Hepatocyte (in vitro differentiated cells): ENCODE data around the gene ZNF750. TPM values are rescaled to one million over a fixed set of nuclear protein-coding genes. Genes with fewer than 3 reads are reported as not detected.

Experiments used
- DNase-seq: peaks from one replicate; pipeline ENCODE4 v3.0.0-alpha.2; 2016; ENCODE audit warnings: low spot score
- H2AFZ ChIP-seq: fragments of 200-600 bp; sonication (generic); 2 replicates; pipeline ENCODE4 v1.6.0; 2016; ENCODE audit warnings: antibody characterized with exemption, mild to moderate bottlenecking
- H3K27ac ChIP-seq: fragments of 200-600 bp; sonication (generic); 2 replicates; pipeline ENCODE4 v1.5.1; 2016; ENCODE audit warnings: mild to moderate bottlenecking
- H3K27me3 ChIP-seq: fragments of 200-600 bp; sonication (generic); 2 replicates; pipeline ENCODE4 v1.6.1; 2016
- H3K36me3 ChIP-seq: fragments of 200-600 bp; sonication (generic); replicated peaks from 2 replicates; pipeline ENCODE4 v1.5.1; 2016; ENCODE audit warnings: low read depth; ENCODE audit not compliant: insufficient read depth
- H3K4me1 ChIP-seq: fragments of 200-600 bp; sonication (generic); 2 replicates; pipeline ENCODE4 v1.5.1; 2016; ENCODE audit warnings: mild to moderate bottlenecking, moderate library complexity; ENCODE audit not compliant: insufficient read depth
- H3K4me2 ChIP-seq: fragments of 200-600 bp; sonication (generic); 2 replicates; pipeline ENCODE4 v1.6.0; 2016
- H3K4me3 ChIP-seq: fragments of 200-600 bp; sonication (generic); 2 replicates; pipeline ENCODE4 v1.5.1; 2016; ENCODE audit warnings: mild to moderate bottlenecking
- H3K79me2 ChIP-seq: fragments of 200-600 bp; sonication (generic); 2 replicates; pipeline ENCODE4 v1.6.0; 2017; ENCODE audit warnings: mild to moderate bottlenecking
- H3K9me2 ChIP-seq: fragments of 200-600 bp; sonication (generic); replicated peaks from 2 replicates; pipeline ENCODE4 v1.6.0; 2017; ENCODE audit warnings: mild to moderate bottlenecking; ENCODE audit not compliant: insufficient read depth
- H3K9me3 ChIP-seq: fragments of 200-600 bp; sonication (generic); 2 replicates; pipeline ENCODE4 v1.5.1; 2016; ENCODE audit warnings: low read depth, mild to moderate bottlenecking
- H4K20me1 ChIP-seq: fragments of 200-600 bp; sonication (generic); 2 replicates; pipeline ENCODE4 v1.6.0; 2016; ENCODE audit warnings: mild to moderate bottlenecking; ENCODE audit not compliant: insufficient read depth, poor library complexity, severe bottlenecking
- EZH2 ChIP-seq: fragments of 200-600 bp; sonication (generic); IDR thresholded peaks from 2 replicates; pipeline ENCODE4 v1.6.1; 2016; ENCODE audit warnings: antibody characterized with exemption, mild to moderate bottlenecking, borderline replicate concordance
- EZH2phosphoT487 ChIP-seq: fragments of 200-600 bp; sonication (generic); IDR thresholded peaks from one replicate; pipeline ENCODE4 v1.6.1; 2018; ENCODE audit warnings: antibody characterized with exemption, mild to moderate bottlenecking, low read depth, moderate library complexity; ENCODE audit not compliant: unreplicated experiment, severe bottlenecking
- WGBS: methylation state at CpG from one replicate; pipeline ENCODE4 v1.1.6; 2016; ENCODE audit warnings: low lambda C conversion rate; ENCODE audit errors: missing lambda C conversion rate; 5-methylcytosine and 5-hydroxymethylcytosine counted together
- polyA plus RNA-seq: library from polyadenylated mRNA; unstranded; fragments of >200 nt; fragmentation: Nextera tagmentation; extraction: Ambion mirVana; gene quantifications from 2 replicates; pipeline ENCODE4 v1.2.1, GENCODE V29; 2016
- total RNA-seq: library from RNA; depleted of rRNA; stranded (reverse); fragments of >200 nt; gene quantifications from 2 replicates; pipeline ENCODE4 v1.2.3, GENCODE V29; 2014
- TF ChIP-seq, protein P1 (sequence below): fragments of 200-600 bp; sonication (generic); IDR thresholded peaks from 2 replicates; pipeline ENCODE4 v1.5.1; 2016; ENCODE audit warnings: antibody characterized with exemption, mild to moderate bottlenecking; ENCODE audit not compliant: poor library complexity

The ZNF750 gene
- total and polyA plus RNA-seq, 2 experiments from 2014 or later: 0.27 to 2.1 TPM

DNA sequence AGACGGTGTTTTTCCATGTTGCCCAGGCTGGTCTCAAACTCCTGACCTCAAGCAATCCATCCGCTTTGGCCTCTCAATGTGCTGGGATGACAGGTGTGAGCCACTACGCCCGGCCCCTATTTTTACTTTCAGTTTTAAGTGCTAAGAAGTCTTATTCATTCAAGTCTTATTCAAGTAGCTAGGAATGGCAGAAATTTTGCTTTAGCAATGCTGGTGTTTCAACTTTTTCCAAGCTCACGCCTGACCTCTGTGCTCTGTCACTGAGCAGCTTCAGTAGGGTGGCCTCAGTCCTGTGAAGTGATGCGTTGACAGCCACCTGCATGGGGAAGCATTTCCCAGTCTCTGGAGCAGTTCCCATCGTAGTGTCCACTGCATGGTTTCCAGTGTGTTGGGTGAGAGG lies 12.9 kb downstream of the ZNF750 start:
- no peak for DNase-seq
- H3K4me3 ChIP-seq: no peak overlapping the region
- no peaks in the 10 kb centered on the region for H3K36me3 ChIP-seq
- H3K4me1 ChIP-seq: no peaks in the 10 kb centered on the region
- no peak overlapping the region for H2AFZ ChIP-seq
- no peaks in the 10 kb centered on the region for H4K20me1 ChIP-seq
- H3K9me3 ChIP-seq: no peaks in the 10 kb centered on the region
- H3K9me2 ChIP-seq: no peaks in the 10 kb centered on the region
- H3K4me2 ChIP-seq: no peak overlapping the region
- no peak overlapping the region for H3K27ac ChIP-seq
- TF ChIP-seq EZH2 (no peak), EZH2phosphoT487 (no peak)
- TF ChIP-seq, protein P1, sequence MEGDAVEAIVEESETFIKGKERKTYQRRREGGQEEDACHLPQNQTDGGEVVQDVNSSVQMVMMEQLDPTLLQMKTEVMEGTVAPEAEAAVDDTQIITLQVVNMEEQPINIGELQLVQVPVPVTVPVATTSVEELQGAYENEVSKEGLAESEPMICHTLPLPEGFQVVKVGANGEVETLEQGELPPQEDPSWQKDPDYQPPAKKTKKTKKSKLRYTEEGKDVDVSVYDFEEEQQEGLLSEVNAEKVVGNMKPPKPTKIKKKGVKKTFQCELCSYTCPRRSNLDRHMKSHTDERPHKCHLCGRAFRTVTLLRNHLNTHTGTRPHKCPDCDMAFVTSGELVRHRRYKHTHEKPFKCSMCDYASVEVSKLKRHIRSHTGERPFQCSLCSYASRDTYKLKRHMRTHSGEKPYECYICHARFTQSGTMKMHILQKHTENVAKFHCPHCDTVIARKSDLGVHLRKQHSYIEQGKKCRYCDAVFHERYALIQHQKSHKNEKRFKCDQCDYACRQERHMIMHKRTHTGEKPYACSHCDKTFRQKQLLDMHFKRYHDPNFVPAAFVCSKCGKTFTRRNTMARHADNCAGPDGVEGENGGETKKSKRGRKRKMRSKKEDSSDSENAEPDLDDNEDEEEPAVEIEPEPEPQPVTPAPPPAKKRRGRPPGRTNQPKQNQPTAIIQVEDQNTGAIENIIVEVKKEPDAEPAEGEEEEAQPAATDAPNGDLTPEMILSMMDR: no peak
- WGBS: 92% methylated on average over 7 of the region's 7 CpGs
- no peaks in the 10 kb centered on the region for H3K79me2 ChIP-seq
- no peaks in the 10 kb centered on the region for H3K27me3 ChIP-seq

- Histone ChIP-seq H3K79me2 (no peaks in the 10 kb centered on the region), H4K20me1 (no peaks in the 10 kb centered on the region), H3K27ac (no peak overlapping the region), H3K36me3 (no peaks in the 10 kb centered on the region), H3K9me2 (no peaks in the 10 kb centered on the region), H3K4me2 (no peak overlapping the region), H3K27me3 (no peaks in the 10 kb centered on the region), H3K4me3 (no peak overlapping the region), H3K9me3 (no peaks in the 10 kb centered on the region), H3K4me1 (no peaks in the 10 kb centered on the region), H2AFZ (no peak overlapping the region)
- TF ChIP-seq EZH2: no peak
- TF ChIP-seq EZH2phosphoT487: no peak
- TF ChIP-seq, protein P1: no peak
- no peak for DNase-seq
Observed at GRCh38 chr17:82826211-82826610, 13.6 kb downstream of the ZNF750 start.

GRCh38 chr17:82825540-82826124 lies 14.2 kb downstream of the ZNF750 start:
- no peak overlapping the region for H2AFZ ChIP-seq
- no peak for DNase-seq
- H3K36me3 ChIP-seq: no peaks in the 10 kb centered on the region
- no peaks in the 10 kb centered on the region for H3K79me2 ChIP-seq
- H3K27me3 ChIP-seq: no peaks in the 10 kb centered on the region
- no peak overlapping the region for H3K27ac ChIP-seq
- H4K20me1 ChIP-seq: no peaks in the 10 kb centered on the region
- H3K9me3 ChIP-seq: peaks cover 3% of the 10 kb centered on the region
- TF ChIP-seq EZH2 (no peak), EZH2phosphoT487 (no peak)
- TF ChIP-seq, protein P1: no peak
- H3K4me2 ChIP-seq: no peak overlapping the region
- WGBS: 98% methylated on average over 8 of the region's 8 CpGs
- H3K9me2 ChIP-seq: no peaks in the 10 kb centered on the region
- H3K4me3 ChIP-seq: no peak overlapping the region
- H3K4me1 ChIP-seq: no peaks in the 10 kb centered on the region

DNA sequence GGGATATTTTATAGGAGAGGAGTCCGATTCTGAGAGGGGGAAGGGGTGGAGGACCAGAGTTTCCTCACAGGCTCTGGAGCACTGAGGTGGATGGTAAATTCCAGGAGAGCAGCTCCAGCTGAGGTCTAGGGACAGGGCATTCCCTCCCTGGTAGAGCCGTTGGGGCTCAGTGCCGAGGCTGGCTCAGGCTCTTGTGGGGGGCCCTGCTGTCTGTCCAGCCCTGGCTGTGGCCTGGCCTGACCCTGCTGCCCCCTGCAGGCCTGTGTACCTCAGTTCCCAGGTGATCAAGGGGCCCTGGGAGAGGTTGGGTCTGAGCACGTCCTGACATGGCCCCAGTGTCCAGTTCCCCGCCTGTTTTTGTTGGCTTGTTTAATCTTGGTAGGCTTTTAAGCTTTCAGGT lies 16.8 kb downstream of the ZNF750 start:
- H3K27ac ChIP-seq: no peak overlapping the region
- no peaks in the 10 kb centered on the region for H3K36me3 ChIP-seq
- H3K4me2 ChIP-seq: no peak overlapping the region
- H3K9me3 ChIP-seq: peaks cover 10% of the 10 kb centered on the region
- 86% methylated on average over 5 of the region's 5 CpGs for WGBS
- H3K79me2 ChIP-seq: no peaks in the 10 kb centered on the region
- H3K4me3 ChIP-seq: no peak overlapping the region
- no peaks in the 10 kb centered on the region for H4K20me1 ChIP-seq
- H3K27me3 ChIP-seq: no peaks in the 10 kb centered on the region
- DNase-seq: no peak
- no peak overlapping the region for H2AFZ ChIP-seq
- TF ChIP-seq, protein P1: no peak
- TF ChIP-seq EZH2 (no peak), EZH2phosphoT487 (no peak)
- H3K4me1 ChIP-seq: no peaks in the 10 kb centered on the region
- H3K9me2 ChIP-seq: no peaks in the 10 kb centered on the region
